EL (cell line): ENCODE measurements around the gene GNPTAB.

ENCODE experiments used
- DNase-seq: peaks from one replicate; pipeline ENCODE4 v3.0.0-alpha.2; 2016

Gene GNPTAB

GRCh38 chr12:101727098-101727497 lies 103.7 kb downstream of the GNPTAB start:
- no peak for DNase-seq

- DNase-seq = no peak
Measured at GRCh38 chr12:101722392-101722791, 108.4 kb downstream of the GNPTAB start.

- DNase-seq = no peak
Measured at GRCh38 chr12:101720118-101720517, 110.6 kb downstream of the GNPTAB start.

GRCh38 chr12:101719566-101719965 lies 111.2 kb downstream of the GNPTAB start:
- no peak for DNase-seq

GRCh38 chr12:101714877-101715444 lies 115.8 kb downstream of the GNPTAB start:
- no peak for DNase-seq

- DNase-seq = no peak
Measured at GRCh38 chr12:101713930-101714329, 116.8 kb downstream of the GNPTAB start.

GRCh38 chr12:101713059-101713682 lies 117.6 kb downstream of the GNPTAB start:
- DNase-seq = no peak

GRCh38 chr12:101710288-101710687 lies 120.5 kb downstream of the GNPTAB start:
- no peak for DNase-seq

- no peak for DNase-seq
Measured at GRCh38 chr12:101707131-101707782, 123.5 kb downstream of the GNPTAB start.

- DNase-seq = no peak
Measured at GRCh38 chr12:101706403-101706802, 124.4 kb downstream of the GNPTAB start.

- DNase-seq = no peak
Measured at GRCh38 chr12:101703487-101703886, 127.3 kb downstream of the GNPTAB start.

- DNase-seq = no peak
Measured at GRCh38 chr12:101700299-101700820, 130.4 kb downstream of the GNPTAB start.

- DNase-seq = peak; percentile 23
Measured at GRCh38 chr12:101698800-101699347, 131.9 kb downstream of the GNPTAB start.

- peak; percentile 46 for DNase-seq
Measured at GRCh38 chr12:101697930-101698799, 132.6 kb downstream of the GNPTAB start.

- DNase-seq = peak; percentile 58
Measured at GRCh38 chr12:101697197-101697929, 133.4 kb downstream of the GNPTAB start, which contains the start of gene CHPT1. Gene CHPT1, plus strand, starts transcription at chr12:101697640. Its CDS starts 222 bp downstream, at chr12:101697862.

- DNase-seq = no peak
Measured at GRCh38 chr12:101696251-101697196, 134.2 kb downstream of the GNPTAB start.

GRCh38 chr12:101695706-101696105 lies 135.1 kb downstream of the GNPTAB start:
- DNase-seq = peak; percentile 13
